Ishikawa (cell line): Measurements from ENCODE around the gene ZSWIM6.

ENCODE experiments used
- CEBPB ChIP-seq: IDR thresholded peaks from 2 replicates; pipeline ENCODE4 v1.6.1; 2012
- EGR1 ChIP-seq: IDR thresholded peaks from 2 replicates; pipeline ENCODE4 v1.6.1; 2012
- EP300 ChIP-seq: IDR thresholded peaks from 2 replicates; pipeline ENCODE4 v1.6.1; 2012; ENCODE audit warnings: borderline replicate concordance
- NFIC ChIP-seq: IDR thresholded peaks from 2 replicates; pipeline ENCODE4 v1.6.1; 2012
- RAD21 ChIP-seq: IDR thresholded peaks from 2 replicates; pipeline ENCODE4 v1.6.1; 2012; ENCODE audit warnings: low read depth
- YY1 ChIP-seq: IDR thresholded peaks from 2 replicates; pipeline ENCODE4 v1.6.1; 2012; ENCODE audit warnings: low read depth
- TF ChIP-seq, protein P1 (sequence below): IDR thresholded peaks from 2 replicates; pipeline ENCODE4 v1.6.1; 2012
- TF ChIP-seq, protein P2 (sequence below): IDR thresholded peaks from 2 replicates; pipeline ENCODE4 v1.6.1; 2012; ENCODE audit warnings: low read depth, mild to moderate bottlenecking

- TF ChIP-seq CEBPB (no peak), EP300 (no peak), EGR1 (no peak), RAD21 (no peak), YY1 (no peak), NFIC (no peak)
- TF ChIP-seq, protein P1, sequence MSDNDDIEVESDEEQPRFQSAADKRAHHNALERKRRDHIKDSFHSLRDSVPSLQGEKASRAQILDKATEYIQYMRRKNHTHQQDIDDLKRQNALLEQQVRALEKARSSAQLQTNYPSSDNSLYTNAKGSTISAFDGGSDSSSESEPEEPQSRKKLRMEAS, result no peak
- TF ChIP-seq, protein P2, sequence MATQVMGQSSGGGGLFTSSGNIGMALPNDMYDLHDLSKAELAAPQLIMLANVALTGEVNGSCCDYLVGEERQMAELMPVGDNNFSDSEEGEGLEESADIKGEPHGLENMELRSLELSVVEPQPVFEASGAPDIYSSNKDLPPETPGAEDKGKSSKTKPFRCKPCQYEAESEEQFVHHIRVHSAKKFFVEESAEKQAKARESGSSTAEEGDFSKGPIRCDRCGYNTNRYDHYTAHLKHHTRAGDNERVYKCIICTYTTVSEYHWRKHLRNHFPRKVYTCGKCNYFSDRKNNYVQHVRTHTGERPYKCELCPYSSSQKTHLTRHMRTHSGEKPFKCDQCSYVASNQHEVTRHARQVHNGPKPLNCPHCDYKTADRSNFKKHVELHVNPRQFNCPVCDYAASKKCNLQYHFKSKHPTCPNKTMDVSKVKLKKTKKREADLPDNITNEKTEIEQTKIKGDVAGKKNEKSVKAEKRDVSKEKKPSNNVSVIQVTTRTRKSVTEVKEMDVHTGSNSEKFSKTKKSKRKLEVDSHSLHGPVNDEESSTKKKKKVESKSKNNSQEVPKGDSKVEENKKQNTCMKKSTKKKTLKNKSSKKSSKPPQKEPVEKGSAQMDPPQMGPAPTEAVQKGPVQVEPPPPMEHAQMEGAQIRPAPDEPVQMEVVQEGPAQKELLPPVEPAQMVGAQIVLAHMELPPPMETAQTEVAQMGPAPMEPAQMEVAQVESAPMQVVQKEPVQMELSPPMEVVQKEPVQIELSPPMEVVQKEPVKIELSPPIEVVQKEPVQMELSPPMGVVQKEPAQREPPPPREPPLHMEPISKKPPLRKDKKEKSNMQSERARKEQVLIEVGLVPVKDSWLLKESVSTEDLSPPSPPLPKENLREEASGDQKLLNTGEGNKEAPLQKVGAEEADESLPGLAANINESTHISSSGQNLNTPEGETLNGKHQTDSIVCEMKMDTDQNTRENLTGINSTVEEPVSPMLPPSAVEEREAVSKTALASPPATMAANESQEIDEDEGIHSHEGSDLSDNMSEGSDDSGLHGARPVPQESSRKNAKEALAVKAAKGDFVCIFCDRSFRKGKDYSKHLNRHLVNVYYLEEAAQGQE, result no peak
Observed at GRCh38 chr5:61287474-61287873, 44.6 kb upstream of the ZSWIM6 start.
